ENCODE measurements around the gene MAST4. TPM values are rescaled to one million over a fixed set of nuclear protein-coding genes. Genes with fewer than 3 reads are reported as not detected.

Gene MAST4
- total and polyA plus RNA-seq, 4 donors: 3.7 to 9.5 (median 6.5) TPM

DNA sequence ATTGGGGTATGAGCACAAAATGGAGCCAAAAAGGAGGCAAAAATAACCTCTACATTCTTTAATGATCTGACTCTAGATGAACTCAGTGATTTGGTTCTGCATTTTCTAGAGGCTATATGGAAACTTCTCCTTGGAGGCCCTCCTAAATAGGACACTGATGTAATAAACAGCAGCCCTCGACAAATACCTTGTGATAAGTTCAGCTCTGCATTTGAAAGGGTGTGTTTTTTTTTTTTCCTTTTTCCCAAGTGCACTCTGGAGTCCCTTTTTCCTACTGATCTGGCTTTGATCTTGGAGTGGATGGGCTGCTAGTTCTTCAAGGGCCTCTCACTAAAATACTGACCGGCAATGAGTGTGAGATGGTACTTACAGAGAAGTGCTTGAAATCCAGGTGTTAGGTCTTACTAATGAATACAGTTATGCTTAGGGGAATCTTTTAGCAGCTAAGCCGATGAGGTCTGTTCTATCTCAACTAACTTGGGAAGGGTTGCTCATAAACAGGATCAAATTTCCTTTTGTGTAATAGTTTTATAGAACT lies 161.7 kb downstream of the MAST4 start:
- Histone ChIP-seq H3K27me3 (ENCODE audit: control insufficient read depth in 4 of 4, insufficient read depth in 4 of 4, low read length in 3 of 4) (no peaks in the 10 kb centered on the region), H3K4me3 (ENCODE audit: low read depth in 1 of 3, low read length in 3 of 3) (no peak overlapping the region), H3K27ac (ENCODE audit: low read depth in 1 of 2, low read length in 2 of 2) (no peak overlapping the region), H3K36me3 (ENCODE audit: control insufficient read depth in 4 of 4, insufficient read depth in 3 of 4, low read depth in 1 of 4, low read length in 3 of 4) (no peaks in the 10 kb centered on the region), H3K4me1 (ENCODE audit: control insufficient read depth in 4 of 4, insufficient read depth in 4 of 4, low read length in 3 of 4) (no peaks in the 10 kb centered on the region), H3K9ac (ENCODE audit: low read depth in 1 of 2, low read length in 2 of 2) (no peak overlapping the region), H3K9me3 (ENCODE audit: control insufficient read depth in 4 of 4, low read length in 3 of 4) (no peaks in the 10 kb centered on the region)
- no peak for DNase-seq (ENCODE audit: low spot score)
- TF ChIP-seq, protein P1, sequence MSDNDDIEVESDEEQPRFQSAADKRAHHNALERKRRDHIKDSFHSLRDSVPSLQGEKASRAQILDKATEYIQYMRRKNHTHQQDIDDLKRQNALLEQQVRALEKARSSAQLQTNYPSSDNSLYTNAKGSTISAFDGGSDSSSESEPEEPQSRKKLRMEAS (IDR thresholded peaks at IDR 0.05): no peak
- TF ChIP-seq RXRA (IDR thresholded peaks at IDR 0.05): no peak
- no peak for TF ChIP-seq HNF4G (IDR thresholded peaks at IDR 0.05)
- TF ChIP-seq, protein P2, sequence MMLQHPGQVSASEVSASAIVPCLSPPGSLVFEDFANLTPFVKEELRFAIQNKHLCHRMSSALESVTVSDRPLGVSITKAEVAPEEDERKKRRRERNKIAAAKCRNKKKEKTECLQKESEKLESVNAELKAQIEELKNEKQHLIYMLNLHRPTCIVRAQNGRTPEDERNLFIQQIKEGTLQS (IDR thresholded peaks at IDR 0.05): no peak
- TF ChIP-seq SP1 (IDR thresholded peaks at IDR 0.05): no peak
- WGBS: 79% methylated on average over 3 of the region's 3 CpGs

DNA sequence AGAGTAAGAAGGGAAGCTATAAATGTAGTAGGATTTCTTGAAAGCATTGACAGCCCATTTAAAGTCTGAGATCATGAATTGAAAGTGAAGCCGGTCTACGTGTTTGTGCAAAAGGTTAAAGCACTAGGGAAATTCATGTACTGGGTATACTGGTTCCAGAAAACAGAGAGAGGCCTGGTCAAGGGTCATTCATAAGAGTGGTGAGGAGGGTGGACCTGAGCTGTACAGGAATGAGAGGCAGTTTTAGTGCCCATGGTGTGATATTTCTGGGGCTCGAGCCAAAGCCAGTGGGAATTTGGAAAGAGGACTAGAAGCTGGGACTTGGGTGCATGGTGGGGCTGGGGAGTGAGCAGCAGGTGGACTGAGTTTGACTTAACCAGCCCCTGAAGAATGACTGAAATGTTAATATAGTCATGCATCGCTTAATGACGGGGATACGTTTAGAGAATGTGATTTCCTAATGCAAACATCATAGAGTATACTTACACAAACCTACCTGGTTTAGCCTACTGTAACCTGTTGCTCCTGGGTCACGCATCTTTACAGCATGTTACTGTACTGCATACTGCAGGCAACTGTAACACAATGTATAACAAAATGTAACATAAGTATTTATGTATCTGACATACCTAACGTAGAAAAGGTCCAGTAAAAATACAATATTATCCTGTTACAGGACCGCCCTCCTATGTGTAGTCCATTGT lies 173.0 kb downstream of the MAST4 start:
- Histone ChIP-seq H3K9ac (ENCODE audit: low read depth in 1 of 2, low read length in 2 of 2) (no peak overlapping the region), H3K9me3 (ENCODE audit: control insufficient read depth in 4 of 4, low read length in 3 of 4) (no peaks in the 10 kb centered on the region), H3K36me3 (ENCODE audit: control insufficient read depth in 4 of 4, insufficient read depth in 3 of 4, low read depth in 1 of 4, low read length in 3 of 4) (no peaks in the 10 kb centered on the region), H3K27me3 (ENCODE audit: control insufficient read depth in 4 of 4, insufficient read depth in 4 of 4, low read length in 3 of 4) (no peaks in the 10 kb centered on the region), H3K4me1 (ENCODE audit: control insufficient read depth in 4 of 4, insufficient read depth in 4 of 4, low read length in 3 of 4) (peaks cover 0 to 5% (median 1%) of the 10 kb centered on the region in 4 donors), H3K4me3 (ENCODE audit: low read depth in 1 of 3, low read length in 3 of 3) (no peak overlapping the region), H3K27ac (ENCODE audit: low read depth in 1 of 2, low read length in 2 of 2) (peak overlapping the region in 1 of 2 donors; percentile 17)
- WGBS: 71% methylated on average over 9 of the region's 9 CpGs
- no peak for DNase-seq (ENCODE audit: low spot score)
- TF ChIP-seq, protein P3, sequence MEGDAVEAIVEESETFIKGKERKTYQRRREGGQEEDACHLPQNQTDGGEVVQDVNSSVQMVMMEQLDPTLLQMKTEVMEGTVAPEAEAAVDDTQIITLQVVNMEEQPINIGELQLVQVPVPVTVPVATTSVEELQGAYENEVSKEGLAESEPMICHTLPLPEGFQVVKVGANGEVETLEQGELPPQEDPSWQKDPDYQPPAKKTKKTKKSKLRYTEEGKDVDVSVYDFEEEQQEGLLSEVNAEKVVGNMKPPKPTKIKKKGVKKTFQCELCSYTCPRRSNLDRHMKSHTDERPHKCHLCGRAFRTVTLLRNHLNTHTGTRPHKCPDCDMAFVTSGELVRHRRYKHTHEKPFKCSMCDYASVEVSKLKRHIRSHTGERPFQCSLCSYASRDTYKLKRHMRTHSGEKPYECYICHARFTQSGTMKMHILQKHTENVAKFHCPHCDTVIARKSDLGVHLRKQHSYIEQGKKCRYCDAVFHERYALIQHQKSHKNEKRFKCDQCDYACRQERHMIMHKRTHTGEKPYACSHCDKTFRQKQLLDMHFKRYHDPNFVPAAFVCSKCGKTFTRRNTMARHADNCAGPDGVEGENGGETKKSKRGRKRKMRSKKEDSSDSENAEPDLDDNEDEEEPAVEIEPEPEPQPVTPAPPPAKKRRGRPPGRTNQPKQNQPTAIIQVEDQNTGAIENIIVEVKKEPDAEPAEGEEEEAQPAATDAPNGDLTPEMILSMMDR (IDR thresholded peaks at IDR 0.05; ENCODE audit: low read depth, low read length, missing input control): no peak
- TF ChIP-seq EGR1 (IDR thresholded peaks at IDR 0.05; ENCODE audit: low read depth in 2 of 2): no peak
- TF ChIP-seq, protein P4, sequence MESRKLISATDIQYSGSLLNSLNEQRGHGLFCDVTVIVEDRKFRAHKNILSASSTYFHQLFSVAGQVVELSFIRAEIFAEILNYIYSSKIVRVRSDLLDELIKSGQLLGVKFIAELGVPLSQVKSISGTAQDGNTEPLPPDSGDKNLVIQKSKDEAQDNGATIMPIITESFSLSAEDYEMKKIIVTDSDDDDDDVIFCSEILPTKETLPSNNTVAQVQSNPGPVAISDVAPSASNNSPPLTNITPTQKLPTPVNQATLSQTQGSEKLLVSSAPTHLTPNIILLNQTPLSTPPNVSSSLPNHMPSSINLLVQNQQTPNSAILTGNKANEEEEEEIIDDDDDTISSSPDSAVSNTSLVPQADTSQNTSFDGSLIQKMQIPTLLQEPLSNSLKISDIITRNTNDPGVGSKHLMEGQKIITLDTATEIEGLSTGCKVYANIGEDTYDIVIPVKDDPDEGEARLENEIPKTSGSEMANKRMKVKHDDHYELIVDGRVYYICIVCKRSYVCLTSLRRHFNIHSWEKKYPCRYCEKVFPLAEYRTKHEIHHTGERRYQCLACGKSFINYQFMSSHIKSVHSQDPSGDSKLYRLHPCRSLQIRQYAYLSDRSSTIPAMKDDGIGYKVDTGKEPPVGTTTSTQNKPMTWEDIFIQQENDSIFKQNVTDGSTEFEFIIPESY (IDR thresholded peaks at IDR 0.05): no peak
- no peak for TF ChIP-seq NR2F2 (IDR thresholded peaks at IDR 0.05)
- TF ChIP-seq GABPA (IDR thresholded peaks at IDR 0.05 in 1 of 2, conservative IDR thresholded peaks at IDR 0.05 in 1 of 2): no peak
- TF ChIP-seq HNF4A (conservative IDR thresholded peaks at IDR 0.05): peak; percentile 74 to 79
- TF ChIP-seq, protein P2 (IDR thresholded peaks at IDR 0.05): no peak
- TF ChIP-seq RXRA (IDR thresholded peaks at IDR 0.05): peak; percentile 28 to 69
- peak in 1 of 2 donors; percentile 28 for TF ChIP-seq RAD21 (IDR thresholded peaks at IDR 0.05)
- TF ChIP-seq YY1 (IDR thresholded peaks at IDR 0.05): no peak
- no peak for TF ChIP-seq TAF1 (conservative IDR thresholded peaks at IDR 0.05)
- TF ChIP-seq JUND (IDR thresholded peaks at IDR 0.05): no peak
- TF ChIP-seq FOXA2 (IDR thresholded peaks at IDR 0.05): no peak
- no peak for TF ChIP-seq HNF4G (IDR thresholded peaks at IDR 0.05)
- TF ChIP-seq, protein P5, sequence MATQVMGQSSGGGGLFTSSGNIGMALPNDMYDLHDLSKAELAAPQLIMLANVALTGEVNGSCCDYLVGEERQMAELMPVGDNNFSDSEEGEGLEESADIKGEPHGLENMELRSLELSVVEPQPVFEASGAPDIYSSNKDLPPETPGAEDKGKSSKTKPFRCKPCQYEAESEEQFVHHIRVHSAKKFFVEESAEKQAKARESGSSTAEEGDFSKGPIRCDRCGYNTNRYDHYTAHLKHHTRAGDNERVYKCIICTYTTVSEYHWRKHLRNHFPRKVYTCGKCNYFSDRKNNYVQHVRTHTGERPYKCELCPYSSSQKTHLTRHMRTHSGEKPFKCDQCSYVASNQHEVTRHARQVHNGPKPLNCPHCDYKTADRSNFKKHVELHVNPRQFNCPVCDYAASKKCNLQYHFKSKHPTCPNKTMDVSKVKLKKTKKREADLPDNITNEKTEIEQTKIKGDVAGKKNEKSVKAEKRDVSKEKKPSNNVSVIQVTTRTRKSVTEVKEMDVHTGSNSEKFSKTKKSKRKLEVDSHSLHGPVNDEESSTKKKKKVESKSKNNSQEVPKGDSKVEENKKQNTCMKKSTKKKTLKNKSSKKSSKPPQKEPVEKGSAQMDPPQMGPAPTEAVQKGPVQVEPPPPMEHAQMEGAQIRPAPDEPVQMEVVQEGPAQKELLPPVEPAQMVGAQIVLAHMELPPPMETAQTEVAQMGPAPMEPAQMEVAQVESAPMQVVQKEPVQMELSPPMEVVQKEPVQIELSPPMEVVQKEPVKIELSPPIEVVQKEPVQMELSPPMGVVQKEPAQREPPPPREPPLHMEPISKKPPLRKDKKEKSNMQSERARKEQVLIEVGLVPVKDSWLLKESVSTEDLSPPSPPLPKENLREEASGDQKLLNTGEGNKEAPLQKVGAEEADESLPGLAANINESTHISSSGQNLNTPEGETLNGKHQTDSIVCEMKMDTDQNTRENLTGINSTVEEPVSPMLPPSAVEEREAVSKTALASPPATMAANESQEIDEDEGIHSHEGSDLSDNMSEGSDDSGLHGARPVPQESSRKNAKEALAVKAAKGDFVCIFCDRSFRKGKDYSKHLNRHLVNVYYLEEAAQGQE (IDR thresholded peaks at IDR 0.05): no peak
- TF ChIP-seq SP1 (IDR thresholded peaks at IDR 0.05): peak; percentile 61
- TF ChIP-seq, protein P1 (IDR thresholded peaks at IDR 0.05): no peak
- no peak for TF ChIP-seq FOXA1 (IDR thresholded peaks at IDR 0.05)

Measured in liver (tissue), 9 donors.